HG03196 (cell line): ENCODE results near the gene DDX39A.
"Not testable (repeated sequence)": the region's sequence is repeated elsewhere in the genome, so short reads cannot be mapped to it uniquely, and the experiment has no call there.

Experiments
- ATAC-seq: cut with Tn5 transposase; IDR thresholded peaks from one replicate; pipeline ENCODE4 v1.9.1; 2021; ENCODE audit not compliant: unreplicated experiment

DDX39A gene

GRCh38 chr19:14366529-14366928, 52.6 kb downstream of the DDX39A start:
- no peak for ATAC-seq

- ATAC-seq = not testable (repeated sequence)
Measured at GRCh38 chr19:14364098-14364443, 55.1 kb downstream of the DDX39A start.

GRCh38 chr19:14363183-14364097, 55.7 kb downstream of the DDX39A start:
- ATAC-seq = no peak

- no peak for ATAC-seq
Measured at GRCh38 chr19:14361824-14362223, 57.3 kb downstream of the DDX39A start.
